Measurements from ENCODE around the gene CELF4. TPM values are rescaled to one million over a fixed set of nuclear protein-coding genes. Genes with fewer than 3 reads are reported as not detected.

Gene CELF4
- total RNA-seq, 1 experiment from 2014 or later, result not detected

GRCh38 chr18:37458697-37459096 lies 106.9 kb downstream of the CELF4 start:
- in situ Hi-C loops (cut with HindIII; ENCODE audit: low pct_unique_long_range_greater_than_20kb, low sequenced_read_pairs), result no loop called here
- no peak for DNase-seq (ENCODE audit: low read depth)

GRCh38 chr18:37457753-37458152 lies 107.8 kb downstream of the CELF4 start:
- no peak for DNase-seq (ENCODE audit: low read depth)
- in situ Hi-C loops (cut with HindIII; ENCODE audit: low pct_unique_long_range_greater_than_20kb, low sequenced_read_pairs), result no loop called here

- in situ Hi-C loops (cut with HindIII; ENCODE audit: low pct_unique_long_range_greater_than_20kb, low sequenced_read_pairs), result no loop called here
- no peak for DNase-seq (ENCODE audit: low read depth)
Measured at GRCh38 chr18:37457341-37457740, 108.3 kb downstream of the CELF4 start.

- DNase-seq (ENCODE audit: low read depth), result no peak
- in situ Hi-C loops (cut with HindIII; ENCODE audit: low pct_unique_long_range_greater_than_20kb, low sequenced_read_pairs), result no loop called here
Measured at GRCh38 chr18:37456873-37457272, 108.7 kb downstream of the CELF4 start.

GRCh38 chr18:37456395-37456794 lies 109.2 kb downstream of the CELF4 start:
- in situ Hi-C loops (cut with HindIII; ENCODE audit: low pct_unique_long_range_greater_than_20kb, low sequenced_read_pairs), result no loop called here
- DNase-seq (ENCODE audit: low read depth), result no peak

GRCh38 chr18:37453752-37454151 lies 111.8 kb downstream of the CELF4 start:
- DNase-seq (ENCODE audit: low read depth), result no peak
- in situ Hi-C loops (cut with HindIII; ENCODE audit: low pct_unique_long_range_greater_than_20kb, low sequenced_read_pairs), result no loop called here

DNA sequence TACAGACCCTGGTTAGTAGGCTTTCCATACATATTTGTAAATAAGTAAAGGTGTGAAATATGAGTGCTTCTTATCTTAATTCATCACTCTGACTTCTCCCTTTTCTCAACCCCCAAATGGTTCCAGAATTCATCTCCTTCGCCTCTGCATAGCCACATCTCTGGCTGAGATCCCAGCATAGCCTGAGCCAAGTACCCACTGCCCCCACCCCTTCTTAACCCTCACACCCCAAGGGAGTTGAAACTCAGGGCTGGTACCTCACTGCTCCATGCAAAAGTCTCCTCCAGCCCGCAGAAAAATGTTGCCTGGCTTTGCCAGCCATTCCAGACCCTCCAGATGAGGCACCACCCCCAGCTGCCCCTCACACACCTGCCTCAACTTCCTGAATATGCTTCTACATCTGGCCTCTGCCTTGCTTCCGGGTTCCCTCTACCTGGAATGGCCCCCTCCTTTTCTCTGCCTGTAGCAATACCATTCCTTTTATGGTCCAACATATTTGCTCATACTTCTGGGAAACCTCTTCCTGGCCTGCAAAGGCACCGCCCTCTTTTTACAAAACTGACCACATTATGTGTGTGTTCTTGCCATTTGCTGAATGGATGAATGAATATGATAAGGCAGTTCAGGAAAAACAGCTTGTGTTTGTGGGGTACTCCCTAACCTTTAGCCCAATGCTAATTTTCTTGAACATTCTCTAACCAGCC lies 112.8 kb downstream of the CELF4 start:
- DNase-seq (ENCODE audit: low read depth), result no peak
- in situ Hi-C loops (cut with HindIII; ENCODE audit: low pct_unique_long_range_greater_than_20kb, low sequenced_read_pairs), result no loop called here

GRCh38 chr18:37452015-37452414 lies 113.6 kb downstream of the CELF4 start:
- no peak for DNase-seq (ENCODE audit: low read depth)
- in situ Hi-C loops (cut with HindIII; ENCODE audit: low pct_unique_long_range_greater_than_20kb, low sequenced_read_pairs), result no loop called here

DNA sequence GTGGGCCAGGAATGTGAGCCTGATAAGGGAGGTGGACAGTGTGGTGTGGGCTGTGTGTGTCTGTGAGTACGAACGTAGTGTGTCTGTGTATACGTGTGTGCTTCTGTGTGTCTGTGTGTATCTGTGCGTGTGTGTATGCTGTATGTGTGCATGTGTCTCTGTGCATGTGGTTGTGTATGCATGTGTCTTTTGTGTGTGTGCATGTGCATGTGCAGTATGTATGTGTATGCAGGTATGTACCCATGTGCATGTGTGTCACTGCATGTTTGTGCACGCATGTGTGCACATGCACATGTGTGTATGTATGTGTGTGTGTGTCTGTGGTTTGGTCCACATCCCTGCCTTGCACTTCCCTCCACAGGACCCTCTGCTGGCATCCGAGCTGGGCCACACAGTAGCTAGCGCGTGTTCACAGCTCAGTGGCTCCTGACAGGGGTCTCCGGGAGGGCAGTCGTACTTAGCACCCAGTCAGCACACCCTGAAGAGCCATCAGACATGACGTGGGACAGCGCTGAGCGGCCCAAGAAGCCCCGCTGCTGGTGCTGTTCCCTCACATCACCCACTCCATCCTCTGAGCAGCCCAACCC lies 114.3 kb downstream of the CELF4 start:
- in situ Hi-C loops (cut with HindIII; ENCODE audit: low pct_unique_long_range_greater_than_20kb, low sequenced_read_pairs), result no loop called here
- DNase-seq (ENCODE audit: low read depth), result no peak

DNA sequence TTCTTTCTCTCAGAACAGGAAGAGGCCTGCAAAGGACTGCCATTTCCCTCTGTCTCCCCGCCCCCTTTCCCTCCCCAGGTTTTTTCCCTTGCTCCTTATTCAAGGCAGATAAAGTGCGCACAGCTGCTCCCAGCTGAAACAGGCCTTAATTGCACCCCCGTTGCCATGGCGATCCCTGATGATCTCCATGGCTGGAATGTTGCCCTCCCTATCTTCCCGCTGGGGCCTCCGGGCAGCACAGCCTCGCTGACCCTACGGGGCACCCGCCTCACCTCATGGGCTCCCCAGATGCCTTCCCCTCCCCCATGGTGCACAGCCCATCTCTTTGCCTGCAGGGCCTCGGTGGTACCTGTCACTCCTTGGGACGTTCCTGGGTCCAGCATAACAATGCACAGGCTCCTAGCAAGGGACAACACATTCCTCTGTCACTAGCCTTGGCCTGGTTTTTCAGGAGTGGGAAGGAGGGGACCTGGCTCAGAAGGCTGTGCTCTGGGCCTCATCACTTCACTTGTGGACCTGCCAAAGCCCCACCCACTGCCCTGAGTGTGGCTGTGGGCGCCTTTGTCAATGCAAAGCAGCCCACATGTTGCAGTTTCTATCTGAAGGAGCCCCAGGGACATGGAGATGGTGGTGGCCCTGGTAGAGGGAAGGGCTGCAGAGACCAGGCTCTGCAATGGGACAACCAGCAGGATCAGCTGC lies 115.0 kb downstream of the CELF4 start:
- in situ Hi-C loops (cut with HindIII; ENCODE audit: low pct_unique_long_range_greater_than_20kb, low sequenced_read_pairs), result no loop called here
- no peak for DNase-seq (ENCODE audit: low read depth)

- in situ Hi-C loops (cut with HindIII; ENCODE audit: low pct_unique_long_range_greater_than_20kb, low sequenced_read_pairs), result no loop called here
Measured at GRCh38 chr18:37449618-37450017, 116.0 kb downstream of the CELF4 start.

GRCh38 chr18:37448946-37449345 lies 116.7 kb downstream of the CELF4 start:
- in situ Hi-C loops (cut with HindIII; ENCODE audit: low pct_unique_long_range_greater_than_20kb, low sequenced_read_pairs), result no loop called here
- DNase-seq (ENCODE audit: low read depth), result no peak

More at GRCh38 chr18:37449618-37450017, 116.0 kb downstream of the CELF4 start:
- DNase-seq (ENCODE audit: low read depth), result no peak

GRCh38 chr18:37447962-37448888 lies 117.4 kb downstream of the CELF4 start:
- in situ Hi-C loops (cut with HindIII; ENCODE audit: low pct_unique_long_range_greater_than_20kb, low sequenced_read_pairs), result no loop called here

GRCh38 chr18:37445836-37446235 lies 119.8 kb downstream of the CELF4 start:
- DNase-seq (ENCODE audit: low read depth), result no peak
- in situ Hi-C loops (cut with HindIII; ENCODE audit: low pct_unique_long_range_greater_than_20kb, low sequenced_read_pairs), result no loop called here

More at GRCh38 chr18:37447962-37448888, 117.4 kb downstream of the CELF4 start:
- no peak for DNase-seq (ENCODE audit: low read depth)

- in situ Hi-C loops (cut with HindIII; ENCODE audit: low pct_unique_long_range_greater_than_20kb, low sequenced_read_pairs), result no loop called here
- no peak for DNase-seq (ENCODE audit: low read depth)
Measured at GRCh38 chr18:37445368-37445767, 120.2 kb downstream of the CELF4 start.

GRCh38 chr18:37443325-37444055 lies 122.1 kb downstream of the CELF4 start:
- DNase-seq (ENCODE audit: low read depth), result no peak
- in situ Hi-C loops (cut with HindIII; ENCODE audit: low pct_unique_long_range_greater_than_20kb, low sequenced_read_pairs), result no loop called here

DNA sequence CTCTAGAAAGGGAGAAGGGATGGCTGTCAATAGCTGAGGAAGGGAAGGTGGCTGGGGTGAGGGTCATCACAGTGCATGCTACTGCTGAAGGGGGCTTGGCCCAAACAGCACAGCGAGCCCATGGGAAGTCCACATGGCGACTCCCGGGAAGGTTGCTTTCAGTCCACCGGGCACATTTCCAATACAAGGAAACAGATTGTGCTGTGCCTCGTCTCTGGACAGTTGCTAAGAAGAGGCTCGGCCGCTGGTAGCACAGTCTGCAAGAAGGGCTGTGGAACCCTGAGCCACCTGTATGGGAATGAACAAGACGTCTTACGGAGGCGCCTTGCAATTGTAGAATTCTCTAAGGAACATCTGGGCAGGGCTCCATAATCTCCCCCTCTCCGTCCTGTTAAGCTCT lies 123.1 kb downstream of the CELF4 start:
- in situ Hi-C loops (cut with HindIII; ENCODE audit: low pct_unique_long_range_greater_than_20kb, low sequenced_read_pairs), result no loop called here
- no peak for DNase-seq (ENCODE audit: low read depth)

DNA sequence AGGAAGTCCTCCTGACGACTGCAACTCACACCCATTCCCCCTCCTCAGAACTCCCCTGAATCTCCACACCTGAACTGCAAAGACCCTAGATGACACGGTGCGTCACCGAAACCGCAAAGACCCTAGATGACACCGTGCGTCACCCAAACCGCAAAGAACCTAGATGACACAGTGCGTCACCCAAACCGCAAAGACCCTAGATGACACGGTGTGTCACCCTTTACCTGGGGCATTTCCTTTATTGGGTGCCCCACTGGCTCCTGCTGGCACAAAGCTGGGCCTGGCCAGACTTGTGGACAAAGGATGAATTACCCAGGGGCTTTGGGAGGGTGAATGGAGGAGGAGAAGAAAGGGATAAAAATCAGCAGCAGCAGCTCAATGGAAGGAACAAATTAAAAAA lies 123.8 kb downstream of the CELF4 start:
- DNase-seq (ENCODE audit: low read depth), result no peak
- in situ Hi-C loops (cut with HindIII; ENCODE audit: low pct_unique_long_range_greater_than_20kb, low sequenced_read_pairs), result no loop called here

All from Caki2 (cell line).